HepG2 (cell line): Measurements from ENCODE around the gene MPP3. TPM values are rescaled to one million over a fixed set of nuclear protein-coding genes. Genes with fewer than 3 reads are reported as not detected.

Experiments
- CREB1 ChIP-seq, 2 experiments: fragments of 450-650 bp in 1 of 2; IDR thresholded peaks; 2 replicates each; pipeline ENCODE4 v1.6.1; 2016 to 2017; ENCODE audit warnings: control low read depth in 1 of 2, mild to moderate bottlenecking in 1 of 2, missing compliant biosample characterization in 1 of 2, missing genetic modification characterization in 1 of 2
- CREM ChIP-seq, 2 experiments: sonication (generic) in 1 of 2; formaldehyde crosslinking in 1 of 2; IDR thresholded peaks; 2 replicates each; pipeline versions ENCODE4 v1.4.0 to v1.6.1; 2016 to 2020; ENCODE audit warnings: antibody characterized with exemption in 1 of 2, mild to moderate bottlenecking in 1 of 2, missing genetic modification reagents in 1 of 2
- DBP ChIP-seq: sonication (generic); formaldehyde crosslinking; IDR thresholded peaks from 2 replicates; pipeline ENCODE4 v1.4.0; 2020; ENCODE audit warnings: missing genetic modification reagents; ENCODE audit errors: not compliant biosample characterization
- KDM2A ChIP-seq: sonication (generic); formaldehyde crosslinking; IDR thresholded peaks from 2 replicates; pipeline ENCODE4 v1.4.0; 2020; ENCODE audit warnings: low read depth, missing genetic modification reagents, borderline replicate concordance
- KLF9 ChIP-seq: IDR thresholded peaks from 2 replicates; pipeline ENCODE4 v1.6.1; 2016; ENCODE audit warnings: low read depth
- MXD3 ChIP-seq: IDR thresholded peaks from 2 replicates; pipeline ENCODE4 v1.6.1; 2016; ENCODE audit warnings: mild to moderate bottlenecking, missing biosample characterization, missing genetic modification reagents
- PRDM15 ChIP-seq: sonication (generic); formaldehyde crosslinking; IDR thresholded peaks from 2 replicates; pipeline ENCODE4 v1.4.0; 2020; ENCODE audit warnings: missing genetic modification reagents
- REST ChIP-seq, 2 experiments: IDR thresholded peaks; 2 replicates each; pipeline ENCODE4 v1.6.1; 2011 to 2012; ENCODE audit warnings: low read length in 2 of 2, borderline replicate concordance in 1 of 2, low read depth in 1 of 2, mild to moderate bottlenecking in 1 of 2, moderate library complexity in 1 of 2
- SMAD9 ChIP-seq: sonication (generic); formaldehyde crosslinking; IDR thresholded peaks from 2 replicates; pipeline ENCODE4 v1.5.1; 2020; ENCODE audit warnings: mild to moderate bottlenecking, missing genetic modification reagents
- ZNF615 ChIP-seq: sonication (generic); formaldehyde crosslinking; IDR thresholded peaks from 2 replicates; pipeline ENCODE4 v1.5.0; 2020; ENCODE audit warnings: mild to moderate bottlenecking, missing genetic modification reagents, borderline replicate concordance
- ZNF800 ChIP-seq: sonication (generic); formaldehyde crosslinking; IDR thresholded peaks from 2 replicates; pipeline ENCODE4 v1.4.0; 2020; ENCODE audit warnings: missing genetic modification reagents
- polyA plus RNA-seq, 8 experiments: library from polyadenylated mRNA; depleted of rRNA in 3 of 8; stranded (reverse) in 7 of 8; unstranded in 1 of 8; fragments of >200 nt; fragmentation: Illumina TruSeq in 4 of 8; extraction: Trizol in 4 of 8; gene quantifications; 2 replicates each; pipeline versions ENCODE4 v1.2.1 to v1.2.3, GENCODE V29; 2011 to 2016; ENCODE audit warnings: low read depth in 4 of 8, missing spikeins in 1 of 8, mixed read lengths in 1 of 8; ENCODE audit not compliant: insufficient read depth in 1 of 8
- total RNA-seq, 5 experiments: library from RNA; depleted of rRNA; stranded (reverse); fragments of >200 nt; fragmentation: Illumina TruSeq; extraction: Trizol; gene quantifications; 2 replicates each; pipeline ENCODE4 v1.2.3, GENCODE V29; 2016; ENCODE audit warnings: low read depth in 1 of 5
- TF ChIP-seq, protein P1 (sequence below): sonication (generic); formaldehyde crosslinking; IDR thresholded peaks from 2 replicates; pipeline ENCODE4 v1.5.0; 2020; ENCODE audit warnings: mild to moderate bottlenecking, missing genetic modification reagents

MPP3 gene
- total and polyA plus RNA-seq, 2 of the 13 experiments (the other 11 are each of a cell fraction or from before 2014, with no cell fraction given) = 0.91 to 1.8 TPM

GRCh38 chr17:43755389-43755875, 77.5 kb downstream of the MPP3 start (continued):
- no peak for TF ChIP-seq REST (IDR thresholded peaks at IDR 0.05; ENCODE audit: borderline replicate concordance in 1 of 2, low read depth in 1 of 2, low read length in 2 of 2)
- TF ChIP-seq DBP (CRISPR knock-in tag) = no peak
- TF ChIP-seq ZNF800 (CRISPR knock-in tag) = peak; percentile 99
- TF ChIP-seq CREM (IDR thresholded peaks at IDR 0.05) = no peak
- no peak for TF ChIP-seq CREM (CRISPR knock-in tag; IDR thresholded peaks at IDR 0.05)
- TF ChIP-seq, protein P1, sequence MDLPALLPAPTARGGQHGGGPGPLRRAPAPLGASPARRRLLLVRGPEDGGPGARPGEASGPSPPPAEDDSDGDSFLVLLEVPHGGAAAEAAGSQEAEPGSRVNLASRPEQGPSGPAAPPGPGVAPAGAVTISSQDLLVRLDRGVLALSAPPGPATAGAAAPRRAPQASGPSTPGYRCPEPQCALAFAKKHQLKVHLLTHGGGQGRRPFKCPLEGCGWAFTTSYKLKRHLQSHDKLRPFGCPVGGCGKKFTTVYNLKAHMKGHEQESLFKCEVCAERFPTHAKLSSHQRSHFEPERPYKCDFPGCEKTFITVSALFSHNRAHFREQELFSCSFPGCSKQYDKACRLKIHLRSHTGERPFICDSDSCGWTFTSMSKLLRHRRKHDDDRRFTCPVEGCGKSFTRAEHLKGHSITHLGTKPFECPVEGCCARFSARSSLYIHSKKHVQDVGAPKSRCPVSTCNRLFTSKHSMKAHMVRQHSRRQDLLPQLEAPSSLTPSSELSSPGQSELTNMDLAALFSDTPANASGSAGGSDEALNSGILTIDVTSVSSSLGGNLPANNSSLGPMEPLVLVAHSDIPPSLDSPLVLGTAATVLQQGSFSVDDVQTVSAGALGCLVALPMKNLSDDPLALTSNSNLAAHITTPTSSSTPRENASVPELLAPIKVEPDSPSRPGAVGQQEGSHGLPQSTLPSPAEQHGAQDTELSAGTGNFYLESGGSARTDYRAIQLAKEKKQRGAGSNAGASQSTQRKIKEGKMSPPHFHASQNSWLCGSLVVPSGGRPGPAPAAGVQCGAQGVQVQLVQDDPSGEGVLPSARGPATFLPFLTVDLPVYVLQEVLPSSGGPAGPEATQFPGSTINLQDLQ (CRISPR knock-in tag) = no peak
- no peak for TF ChIP-seq CREB1 (IDR thresholded peaks at IDR 0.05)
- no peak for TF ChIP-seq CREB1 (CRISPR knock-in tag; IDR thresholded peaks at IDR 0.05)
- TF ChIP-seq KDM2A (CRISPR knock-in tag) = no peak
- TF ChIP-seq SMAD9 = no peak
- no peak for TF ChIP-seq MXD3 (CRISPR knock-in tag)
- no peak for TF ChIP-seq KLF9 (CRISPR knock-in tag)
- no peak for TF ChIP-seq PRDM15 (CRISPR knock-in tag)
- TF ChIP-seq ZNF615 (CRISPR knock-in tag) = no peak
